HCEC 1CT (cell line): ENCODE measurements around the gene SLC25A23.

Experiments
- DNase-seq: peaks from one replicate; pipeline ENCODE4 v3.0.0-alpha.2; 2017

Gene SLC25A23

DNA sequence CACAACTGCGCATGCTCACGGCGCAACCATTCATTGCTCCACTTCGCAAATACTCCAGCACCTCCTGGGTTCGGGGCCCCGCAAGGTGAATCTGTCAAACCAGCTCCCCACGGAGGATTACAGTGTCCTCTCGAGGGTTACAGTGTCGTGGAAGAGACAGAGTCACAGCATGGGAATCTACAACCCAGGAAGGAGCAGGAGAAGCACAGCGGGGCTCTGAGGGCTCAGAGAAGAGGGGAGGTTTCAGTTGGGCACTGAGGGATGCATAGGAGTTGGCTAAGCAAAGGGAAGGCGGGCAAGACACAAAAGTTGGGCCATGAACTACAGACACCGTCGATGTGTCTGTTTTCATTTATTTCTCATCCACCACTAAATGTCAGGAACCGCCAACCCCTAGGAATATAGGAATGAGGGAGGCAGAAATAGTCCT, 65.6 kb downstream of the SLC25A23 start:
- DNase-seq, result no peak

DNA sequence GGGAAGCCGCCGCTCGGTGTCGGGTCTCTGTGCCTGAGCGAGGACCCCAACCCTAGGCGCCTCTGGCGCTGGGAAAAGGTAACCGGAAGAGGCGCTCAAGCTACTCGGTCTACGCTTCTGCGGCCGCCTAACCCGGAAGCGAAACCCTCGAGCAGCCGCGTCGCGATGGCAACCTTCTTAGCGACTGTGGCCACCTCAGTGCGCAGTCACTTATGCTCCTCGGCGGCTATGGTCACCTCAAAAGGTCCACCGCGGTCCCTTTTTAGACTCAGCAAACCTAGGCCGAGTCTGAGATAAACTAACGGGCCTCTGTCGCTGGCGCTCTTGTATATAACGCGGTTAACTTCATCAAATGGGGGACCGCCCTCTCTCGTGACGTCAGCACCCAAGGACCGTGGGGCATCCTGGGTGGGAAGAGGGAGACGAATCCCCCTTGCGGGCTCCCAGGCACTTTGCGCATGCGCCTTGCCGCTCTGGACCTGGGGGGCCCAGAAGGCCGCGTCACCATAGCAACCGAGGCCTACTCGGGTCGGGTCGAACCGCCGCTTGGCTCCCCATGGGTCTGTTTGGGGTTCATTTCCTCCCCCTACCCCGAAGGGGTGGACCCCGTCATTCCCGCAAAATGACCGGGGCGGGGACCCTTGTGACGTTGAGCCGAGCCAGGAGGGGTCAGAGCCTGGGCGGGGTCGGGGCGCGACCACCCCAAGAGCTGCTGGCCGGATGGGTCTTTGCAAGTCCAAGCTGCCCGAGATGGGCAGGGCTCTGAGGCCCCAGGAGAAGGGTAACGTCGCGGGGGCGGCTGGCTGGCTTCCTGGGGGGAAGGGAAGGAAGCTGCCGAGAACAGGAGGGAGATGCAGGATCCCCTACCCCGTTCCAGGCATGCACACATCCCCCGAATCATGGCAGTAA, 66.3 kb downstream of the SLC25A23 start, which contains the start of gene GTF2F1:
Gene GTF2F1, minus strand, starts transcription at position 91 of the 909 bp plus-strand sequence. CDS start 169 bp downstream, outside the sequence.
- peak; percentile 91 for DNase-seq

DNA sequence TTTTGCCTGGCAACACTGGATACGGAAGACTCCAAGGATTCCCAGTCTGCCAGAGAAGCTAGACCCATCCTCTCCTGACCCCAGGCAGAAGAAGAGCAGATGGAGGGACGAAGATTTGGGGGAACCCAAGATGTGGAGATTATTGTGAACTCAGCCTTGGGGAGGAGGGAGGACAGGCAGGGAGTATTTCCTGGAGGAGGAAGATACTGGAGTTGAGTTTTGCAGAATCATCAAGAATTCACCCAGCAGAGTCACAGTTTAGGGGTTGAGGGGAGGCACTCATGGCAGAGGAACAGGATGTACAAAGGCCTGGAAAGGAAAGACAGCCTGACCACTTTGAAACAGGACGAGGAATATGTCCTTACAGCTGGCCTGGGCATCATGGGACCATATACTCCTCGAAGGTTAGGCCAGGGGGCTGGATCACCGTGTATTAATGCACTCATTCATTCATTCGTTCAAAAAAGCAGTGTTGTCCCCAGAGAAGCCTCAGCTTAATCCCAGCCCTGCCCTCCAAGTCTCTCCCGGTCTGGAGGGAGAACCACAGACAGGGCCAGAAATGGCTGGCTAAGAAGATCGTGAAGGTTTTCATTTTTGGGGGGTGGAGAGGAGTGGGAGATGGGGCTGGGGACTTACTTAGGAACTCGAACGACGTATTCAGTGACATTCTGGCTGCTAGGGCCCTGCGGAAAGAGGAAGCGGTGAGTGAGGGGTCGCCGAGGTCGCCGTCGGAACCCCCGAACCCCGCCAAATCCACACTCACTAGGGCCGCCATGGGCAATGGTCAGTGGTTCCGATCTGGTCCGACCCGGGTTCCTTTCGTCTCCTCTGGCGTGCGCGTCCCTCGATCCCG, 67.1 kb downstream of the SLC25A23 start:
- DNase-seq, result no peak
